ENCODE results near the gene ASTE1. TPM values are rescaled to one million over a fixed set of nuclear protein-coding genes. Genes with fewer than 3 reads are reported as not detected.

ASTE1 gene
- total RNA-seq, 1 experiment from 2014 or later: 2.7 TPM

- peak; percentile 90 for DNase-seq (ENCODE audit: unreplicated experiment)
- ChIA-PET POLR2A (interaction anchor here (0.5 to 1.6 kb wide), 6 partner anchors 11 to 113 kb away, joined by 3 to 8 read pairs (median 4); partner anchors contain the start of genes ASTE1, ATP2C1 and NEK11), CTCF (interaction anchor here (0.6 to 0.7 kb wide), 4 partner anchors 11 to 1762 kb away, joined by 3 read pairs; no protein-coding TSS in a partner anchor)
- H3K36me3 Mint-ChIP-seq (ENCODE audit: insufficient read depth, unreplicated experiment): peaks cover 38% of the 10 kb centered on the region
- TF ChIP-seq, protein P1, sequence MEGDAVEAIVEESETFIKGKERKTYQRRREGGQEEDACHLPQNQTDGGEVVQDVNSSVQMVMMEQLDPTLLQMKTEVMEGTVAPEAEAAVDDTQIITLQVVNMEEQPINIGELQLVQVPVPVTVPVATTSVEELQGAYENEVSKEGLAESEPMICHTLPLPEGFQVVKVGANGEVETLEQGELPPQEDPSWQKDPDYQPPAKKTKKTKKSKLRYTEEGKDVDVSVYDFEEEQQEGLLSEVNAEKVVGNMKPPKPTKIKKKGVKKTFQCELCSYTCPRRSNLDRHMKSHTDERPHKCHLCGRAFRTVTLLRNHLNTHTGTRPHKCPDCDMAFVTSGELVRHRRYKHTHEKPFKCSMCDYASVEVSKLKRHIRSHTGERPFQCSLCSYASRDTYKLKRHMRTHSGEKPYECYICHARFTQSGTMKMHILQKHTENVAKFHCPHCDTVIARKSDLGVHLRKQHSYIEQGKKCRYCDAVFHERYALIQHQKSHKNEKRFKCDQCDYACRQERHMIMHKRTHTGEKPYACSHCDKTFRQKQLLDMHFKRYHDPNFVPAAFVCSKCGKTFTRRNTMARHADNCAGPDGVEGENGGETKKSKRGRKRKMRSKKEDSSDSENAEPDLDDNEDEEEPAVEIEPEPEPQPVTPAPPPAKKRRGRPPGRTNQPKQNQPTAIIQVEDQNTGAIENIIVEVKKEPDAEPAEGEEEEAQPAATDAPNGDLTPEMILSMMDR (IDR thresholded peaks at IDR 0.05; ENCODE audit: unreplicated experiment): no peak
- intact Hi-C loops (cut with micrococcal nuclease): loop anchor here (1.0 kb wide), 1 partner anchor 71 kb away; no protein-coding TSS in a partner anchor
- no peak overlapping the region for H3K4me3 Mint-ChIP-seq (ENCODE audit: unreplicated experiment)
- H3K4me1 Mint-ChIP-seq (ENCODE audit: insufficient read depth, unreplicated experiment): peaks cover 17% of the 10 kb centered on the region
- BruUV-seq (replicated peaks): no TSS peak
- H3K27me3 Mint-ChIP-seq (ENCODE audit: insufficient read depth, unreplicated experiment): no peaks in the 10 kb centered on the region
- no peaks in the 10 kb centered on the region for H3K9me3 Mint-ChIP-seq (ENCODE audit: unreplicated experiment)
- H3K27ac Mint-ChIP-seq (ENCODE audit: low read depth, unreplicated experiment): peak overlapping the region; percentile 78
Measured at GRCh38 chr3:130963878-130964277, 62.7 kb downstream of the ASTE1 start.

Other genes starting within 250 kb of the ASTE1 start
- 52.7 and 61.0 TPM in 2 replicates for gene ATP2C1, start 132.7 kb downstream of the ASTE1 start, total RNA-seq (2022)
- gene NEK11, start 52 bp upstream of the ASTE1 start, total RNA-seq (2022): 6.9 and 10.2 TPM in 2 replicates